ENCODE measurements around the gene SMC3. TPM values are rescaled to one million over a fixed set of nuclear protein-coding genes. Genes with fewer than 3 reads are reported as not detected.

SMC3 gene
- total RNA-seq, result 39.8 and 42.8 TPM in 2 replicates
- long read RNA-seq, partial matches to known transcripts, result 86 of 89 reads
- long read RNA-seq, other reads (novel, unspliced or antisense), result 3 of 89 reads

GRCh38 chr10:110567201-110568054 lies at the start of gene SMC3:
Gene SMC3 (plus strand): TSS chr10:110567695. CDS start chr10:110567817, 122 bp downstream.
- H3K36me3 Mint-ChIP-seq (ENCODE audit: unreplicated experiment), result peaks cover 6% of the 10 kb centered on the region
- DNase-seq (ENCODE audit: extremely low spot score, unreplicated experiment), result peak; percentile 96
- H3K4me1 Mint-ChIP-seq (ENCODE audit: unreplicated experiment), result peaks cover 29% of the 10 kb centered on the region
- H3K27ac Mint-ChIP-seq (ENCODE audit: unreplicated experiment), result peak within 1 kb of the TSS; percentile 99
- no peak for TF ChIP-seq CTCF (IDR thresholded peaks at IDR 0.05)
- peak within 1 kb of the TSS; percentile 90 for H3K4me3 Mint-ChIP-seq (ENCODE audit: unreplicated experiment)
- H3K9me3 Mint-ChIP-seq (ENCODE audit: unreplicated experiment), result no peaks in the 10 kb centered on the region
- peaks cover 4% of the 10 kb centered on the region for H3K27me3 Mint-ChIP-seq (ENCODE audit: unreplicated experiment)

- no peak for TF ChIP-seq CTCF (IDR thresholded peaks at IDR 0.05)
- Mint-ChIP-seq H3K4me3 (ENCODE audit: unreplicated experiment) (no peak overlapping the region), H3K27me3 (ENCODE audit: unreplicated experiment) (no peaks in the 10 kb centered on the region), H3K9me3 (ENCODE audit: unreplicated experiment) (no peaks in the 10 kb centered on the region), H3K27ac (ENCODE audit: unreplicated experiment) (no peak overlapping the region), H3K4me1 (ENCODE audit: unreplicated experiment) (peaks cover 15% of the 10 kb centered on the region), H3K36me3 (ENCODE audit: unreplicated experiment) (no peaks in the 10 kb centered on the region)
- no peak for DNase-seq (ENCODE audit: extremely low spot score, unreplicated experiment)
These were observed 45.0 kb upstream of the SMC3 start for GRCh38 chr10:110522365-110522988.

GRCh38 chr10:110523736-110524135 lies 43.8 kb upstream of the SMC3 start:
- H3K4me3 Mint-ChIP-seq (ENCODE audit: unreplicated experiment), result no peak overlapping the region
- H3K27ac Mint-ChIP-seq (ENCODE audit: unreplicated experiment), result no peak overlapping the region
- H3K9me3 Mint-ChIP-seq (ENCODE audit: unreplicated experiment), result no peaks in the 10 kb centered on the region
- H3K36me3 Mint-ChIP-seq (ENCODE audit: unreplicated experiment), result no peaks in the 10 kb centered on the region
- no peak for DNase-seq (ENCODE audit: extremely low spot score, unreplicated experiment)
- H3K4me1 Mint-ChIP-seq (ENCODE audit: unreplicated experiment), result peaks cover 28% of the 10 kb centered on the region
- TF ChIP-seq CTCF (IDR thresholded peaks at IDR 0.05), result no peak
- H3K27me3 Mint-ChIP-seq (ENCODE audit: unreplicated experiment), result no peaks in the 10 kb centered on the region

GRCh38 chr10:110524179-110524858 lies 43.2 kb upstream of the SMC3 start:
- Mint-ChIP-seq H3K27ac (ENCODE audit: unreplicated experiment) (no peak overlapping the region), H3K4me3 (ENCODE audit: unreplicated experiment) (no peak overlapping the region), H3K4me1 (ENCODE audit: unreplicated experiment) (peaks cover 34% of the 10 kb centered on the region), H3K36me3 (ENCODE audit: unreplicated experiment) (no peaks in the 10 kb centered on the region), H3K9me3 (ENCODE audit: unreplicated experiment) (no peaks in the 10 kb centered on the region), H3K27me3 (ENCODE audit: unreplicated experiment) (no peaks in the 10 kb centered on the region)
- TF ChIP-seq CTCF (IDR thresholded peaks at IDR 0.05), result no peak
- DNase-seq (ENCODE audit: extremely low spot score, unreplicated experiment), result no peak
